GM12872 (cell line): ENCODE data around the gene ENGASE.

Experiments used
- CTCF ChIP-seq: IDR thresholded peaks from 3 replicates; pipeline ENCODE4 v1.5.1; 2011; ENCODE audit warnings: low read depth, mild to moderate bottlenecking, low read length, moderate library complexity; ENCODE audit not compliant: insufficient read depth

The ENGASE gene

GRCh38 chr17:79098282-79098867, 23.8 kb downstream of the ENGASE start:
- TF ChIP-seq CTCF = no peak

- no peak for TF ChIP-seq CTCF
Observed at GRCh38 chr17:79100405-79100804, 25.8 kb downstream of the ENGASE start.

- no peak for TF ChIP-seq CTCF
Observed at GRCh38 chr17:79101111-79101673, 26.6 kb downstream of the ENGASE start.

GRCh38 chr17:79102214-79102613, 27.6 kb downstream of the ENGASE start:
- TF ChIP-seq CTCF = no peak

- TF ChIP-seq CTCF = 0 out of 3 replicates have a peak, but pooled peaks have one; percentile 17
Observed at GRCh38 chr17:79104898-79105600, 30.4 kb downstream of the ENGASE start.

GRCh38 chr17:79105937-79106336, 31.3 kb downstream of the ENGASE start:
- TF ChIP-seq CTCF = no peak

GRCh38 chr17:79106958-79107357, 32.3 kb downstream of the ENGASE start:
- no peak for TF ChIP-seq CTCF
